Right atrium auricular region (tissue), 2 donors: ENCODE results near the gene FAP. TPM values are rescaled to one million over a fixed set of nuclear protein-coding genes. Genes with fewer than 3 reads are reported as not detected.

Source experiments
- DNase-seq: peaks from one replicate; pipeline ENCODE4 v3.0.0-alpha.2; 2019; ENCODE audit warnings: low spot score
- H3K27ac ChIP-seq, 2 donors: fragments of 200-600 bp; sonication (generic); 1 replicate in 1 of 2; 2 replicates in 1 of 2; pipeline ENCODE4 v1.5.1; 2016 to 2019
- H3K27me3 ChIP-seq, 2 donors: fragments of 200-600 bp; sonication (generic); one replicate each; pipeline versions ENCODE4 v1.5.1 to v1.6.0; 2017 to 2019
- H3K36me3 ChIP-seq: fragments of 200-600 bp; sonication (generic); one replicate; pipeline ENCODE4 v1.5.1; 2016
- H3K4me1 ChIP-seq, 2 donors: fragments of 200-600 bp; sonication (generic); one replicate each; pipeline versions ENCODE4 v1.5.1 to v1.6.0; 2017 to 2019
- H3K4me3 ChIP-seq, 2 donors: fragments of 200-600 bp; sonication (generic); 1 replicate in 1 of 2; 2 replicates in 1 of 2; pipeline ENCODE4 v1.5.1; 2017 to 2019; ENCODE audit warnings: mild to moderate bottlenecking in 1 of 2, moderate library complexity in 1 of 2
- H3K9me3 ChIP-seq, 2 donors: fragments of 200-600 bp; sonication (generic); one replicate each; pipeline ENCODE4 v1.5.1; 2019
- CTCF ChIP-seq, 2 donors: fragments of 200-600 bp; sonication (generic); IDR thresholded peaks; one replicate each; pipeline ENCODE4 v1.5.1; 2019; ENCODE audit warnings: antibody characterized with exemption in 2 of 2
- total RNA-seq, 2 donors: library from RNA; depleted of rRNA; stranded (reverse); fragments of >200 nt; gene quantifications; one replicate each; pipeline ENCODE4 v1.1.0, GENCODE V29; 2016

The FAP gene
- total RNA-seq, 2 donors from 2014 or later, result 0.71 to 5.7 TPM

GRCh38 chr2:162159446-162159845 lies 83.8 kb downstream of the FAP start:
- Histone ChIP-seq H3K9me3 (no peaks in the 10 kb centered on the region), H3K36me3 (no peaks in the 10 kb centered on the region), H3K4me3 (no peak overlapping the region), H3K4me1 (no peaks in the 10 kb centered on the region), H3K27me3 (no peaks in the 10 kb centered on the region), H3K27ac (no peak overlapping the region)
- TF ChIP-seq CTCF (IDR thresholded peaks at IDR 0.05), result no peak
- no peak for DNase-seq

GRCh38 chr2:162156149-162156548 lies 87.1 kb downstream of the FAP start:
- Histone ChIP-seq H3K27ac (no peak overlapping the region), H3K36me3 (no peaks in the 10 kb centered on the region), H3K4me3 (no peak overlapping the region), H3K4me1 (no peaks in the 10 kb centered on the region), H3K27me3 (no peaks in the 10 kb centered on the region), H3K9me3 (no peaks in the 10 kb centered on the region)
- DNase-seq, result no peak
- no peak for TF ChIP-seq CTCF (IDR thresholded peaks at IDR 0.05)

- no peaks in the 10 kb centered on the region for H3K27me3 ChIP-seq
- H3K9me3 ChIP-seq, result no peaks in the 10 kb centered on the region
- H3K27ac ChIP-seq, result no peak overlapping the region
- DNase-seq, result no peak
- H3K36me3 ChIP-seq, result no peaks in the 10 kb centered on the region
- H3K4me3 ChIP-seq, result no peak overlapping the region
- TF ChIP-seq CTCF (IDR thresholded peaks at IDR 0.05), result no peak
- no peaks in the 10 kb centered on the region for H3K4me1 ChIP-seq
Measured at GRCh38 chr2:162155093-162155492, 88.2 kb downstream of the FAP start.

- Histone ChIP-seq H3K36me3 (no peaks in the 10 kb centered on the region), H3K4me3 (no peak overlapping the region), H3K27me3 (no peaks in the 10 kb centered on the region), H3K9me3 (no peaks in the 10 kb centered on the region), H3K27ac (no peak overlapping the region), H3K4me1 (no peaks in the 10 kb centered on the region)
- peak in 1 of 2 donors; percentile 45 for TF ChIP-seq CTCF (IDR thresholded peaks at IDR 0.05)
- no peak for DNase-seq
Measured at GRCh38 chr2:162153608-162154224, 89.5 kb downstream of the FAP start.

- TF ChIP-seq CTCF (IDR thresholded peaks at IDR 0.05), result no peak
- Histone ChIP-seq H3K4me3 (no peak within 1 kb of the TSS), H3K36me3 (no peaks in the 10 kb centered on the region), H3K27me3 (no peaks in the 10 kb centered on the region), H3K4me1 (no peaks in the 10 kb centered on the region), H3K9me3 (no peaks in the 10 kb centered on the region), H3K27ac (no peak within 1 kb of the TSS)
- DNase-seq, result no peak
Measured at GRCh38 chr2:162152147-162152546, 91.1 kb downstream of the FAP start, which contains the start of gene GCG. GCG (minus strand) TSS chr2:162152247; CDS start chr2:162149178, 3,069 bp downstream.

GRCh38 chr2:162149940-162150339 lies 93.3 kb downstream of the FAP start:
- H3K36me3 ChIP-seq, result no peaks in the 10 kb centered on the region
- no peak for DNase-seq
- no peaks in the 10 kb centered on the region for H3K9me3 ChIP-seq
- H3K4me3 ChIP-seq, result no peak overlapping the region
- H3K27ac ChIP-seq, result no peak overlapping the region
- H3K4me1 ChIP-seq, result no peaks in the 10 kb centered on the region
- no peak for TF ChIP-seq CTCF (IDR thresholded peaks at IDR 0.05)
- no peaks in the 10 kb centered on the region for H3K27me3 ChIP-seq
